Measurements from ENCODE around the gene MRPL36.
"Not testable (repeated sequence)": the region's sequence is repeated elsewhere in the genome, so short reads cannot be mapped to it uniquely, and the experiment has no call there.

The MRPL36 gene

DNA sequence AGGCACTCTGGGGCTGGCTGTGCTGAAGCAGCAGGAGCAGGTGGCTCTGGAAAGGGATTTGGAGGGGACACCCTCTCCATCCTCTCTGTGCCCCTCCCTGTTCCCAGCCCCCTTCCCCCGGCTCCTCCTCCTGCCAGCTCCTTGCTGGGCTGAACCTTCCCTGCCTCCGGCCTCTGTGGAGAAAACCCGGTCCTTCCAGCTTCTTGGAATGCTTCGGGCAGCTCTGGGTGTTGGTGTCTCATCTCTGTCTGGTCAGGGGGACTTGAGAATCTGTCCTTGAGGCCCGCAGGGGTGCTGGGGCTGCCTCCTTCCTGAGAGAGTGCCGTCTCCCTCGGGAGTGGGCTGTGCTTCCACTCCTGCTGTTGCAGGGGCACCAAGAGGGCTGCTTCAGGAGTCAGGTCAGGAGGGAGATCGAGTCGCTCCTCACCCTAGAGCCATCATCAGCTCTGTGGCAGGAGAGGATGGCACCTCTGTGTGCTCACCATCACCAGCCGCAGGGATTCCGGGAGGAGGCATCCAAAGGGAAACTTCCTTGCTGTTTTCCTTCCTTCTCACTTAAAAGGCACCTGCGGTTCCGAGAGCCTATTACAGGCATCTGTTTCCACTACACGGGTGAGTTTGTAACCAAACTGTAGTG lies 32.2 kb upstream of the MRPL36 start:
- no peak for DNase-seq

GRCh38 chr5:1831257-1831656 lies 31.6 kb upstream of the MRPL36 start:
- DNase-seq, result no peak

DNA sequence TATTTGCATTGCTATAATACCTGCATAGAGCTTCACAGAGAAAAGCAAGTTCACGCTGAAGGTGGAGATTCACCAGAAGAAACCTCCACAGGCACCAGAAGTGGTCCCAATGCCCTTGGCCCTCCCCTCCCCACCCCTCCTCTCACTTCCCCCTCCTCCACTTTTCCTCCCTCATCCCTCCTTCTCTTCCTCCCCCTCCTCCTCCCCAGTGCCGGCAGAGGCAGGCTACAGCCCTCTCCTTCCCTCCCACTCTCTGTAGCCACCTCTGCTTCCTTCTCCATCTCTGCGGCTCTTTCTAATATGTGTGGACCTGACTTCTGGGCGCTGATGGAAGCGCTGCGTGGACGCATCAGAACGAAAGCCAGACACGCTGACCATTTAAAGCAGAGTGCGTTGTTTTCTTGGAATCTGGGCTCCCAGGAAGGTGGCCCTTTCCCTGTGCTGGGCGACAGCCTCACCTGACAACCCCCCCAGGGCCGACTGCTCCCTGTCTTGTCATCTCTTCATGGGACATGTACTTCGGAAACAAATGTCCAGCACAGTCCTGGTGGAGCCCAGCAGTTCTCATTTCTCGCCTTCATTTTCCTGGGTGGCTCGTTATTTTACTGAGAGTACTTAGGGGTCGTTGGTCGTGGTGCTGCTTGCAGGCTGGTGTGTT lies 31.1 kb upstream of the MRPL36 start:
- no peak for DNase-seq

GRCh38 chr5:1827886-1828397 lies 28.3 kb upstream of the MRPL36 start:
- DNase-seq, result no peak

DNA sequence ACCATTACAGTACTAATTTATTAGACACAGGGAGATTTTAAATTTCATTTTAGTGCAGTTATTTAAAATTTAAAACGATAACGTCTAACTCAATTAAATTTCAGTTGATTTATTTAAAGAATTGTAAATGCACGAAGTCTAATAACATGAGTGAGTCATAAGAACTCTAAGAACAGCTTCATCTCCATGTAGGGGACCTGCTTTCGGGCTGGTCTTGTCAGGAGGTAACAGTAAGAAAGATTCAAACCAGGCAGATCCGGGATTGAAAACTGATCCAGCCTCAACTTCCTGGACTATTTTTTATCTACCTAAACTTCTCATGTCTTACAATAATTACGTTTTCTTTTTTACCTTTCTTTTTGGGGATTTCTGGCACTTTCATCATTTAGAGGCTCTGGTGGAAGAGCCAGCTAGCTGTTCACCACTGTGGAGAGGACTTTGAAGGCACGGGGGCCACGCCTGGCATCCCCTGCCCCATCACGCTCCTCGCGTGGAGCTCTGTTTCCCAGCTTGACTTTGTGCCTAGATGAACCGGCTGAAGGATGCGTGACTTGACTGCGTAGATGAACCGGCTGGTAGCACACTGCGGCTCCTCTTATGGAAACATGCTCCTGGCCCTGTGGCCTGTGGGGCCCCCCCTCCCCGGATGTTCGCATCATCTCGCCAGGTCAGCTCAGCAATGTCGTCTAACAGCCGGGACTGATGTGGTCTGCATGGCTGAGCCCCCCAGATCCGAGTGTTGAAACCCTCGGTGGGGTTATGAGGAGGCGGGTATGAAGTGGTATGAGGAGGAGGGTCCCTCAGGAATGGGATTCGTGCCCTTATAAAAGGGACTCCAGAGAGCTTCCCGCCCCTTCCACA lies 27.6 kb upstream of the MRPL36 start:
- DNase-seq, result no peak

DNA sequence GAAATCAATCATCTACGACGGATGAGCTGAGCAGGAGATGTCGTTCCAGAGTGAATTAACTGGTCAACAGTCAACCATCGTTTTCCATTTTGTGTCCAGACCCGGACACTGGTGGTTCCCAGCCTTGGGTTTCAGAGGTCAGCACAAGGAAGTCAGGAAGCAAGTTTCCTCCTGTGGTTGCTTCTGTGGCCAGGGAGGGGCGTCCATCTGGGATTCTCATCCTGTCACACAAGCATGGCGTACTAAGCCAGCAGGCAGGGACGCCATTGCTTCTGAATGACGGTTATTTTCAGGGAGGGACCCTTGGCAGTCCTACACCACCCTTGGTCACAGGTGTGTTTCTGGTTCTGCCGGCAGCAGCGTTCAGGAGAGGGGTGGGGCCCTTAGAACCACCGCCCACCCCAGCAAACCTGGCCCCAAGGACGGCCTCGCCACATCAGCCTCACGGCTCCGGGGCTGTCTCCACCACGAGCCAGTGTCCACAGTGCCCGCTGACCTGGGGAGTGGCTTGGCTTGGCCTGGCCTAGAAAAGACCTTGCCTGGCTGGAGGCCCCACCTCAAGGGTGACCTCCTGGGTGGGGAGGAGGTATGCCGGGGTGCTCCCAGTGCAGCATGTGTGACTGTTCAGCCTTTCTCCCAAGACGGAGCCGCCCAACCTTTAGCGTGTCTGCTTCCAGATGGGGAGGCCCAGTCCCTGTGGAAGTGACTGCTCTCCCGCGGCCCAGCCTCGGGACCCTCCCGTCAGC lies 26.8 kb upstream of the MRPL36 start:
- DNase-seq, result no peak

GRCh38 chr5:1824903-1825841 lies 25.5 kb upstream of the MRPL36 start:
- DNase-seq, result no peak

DNA sequence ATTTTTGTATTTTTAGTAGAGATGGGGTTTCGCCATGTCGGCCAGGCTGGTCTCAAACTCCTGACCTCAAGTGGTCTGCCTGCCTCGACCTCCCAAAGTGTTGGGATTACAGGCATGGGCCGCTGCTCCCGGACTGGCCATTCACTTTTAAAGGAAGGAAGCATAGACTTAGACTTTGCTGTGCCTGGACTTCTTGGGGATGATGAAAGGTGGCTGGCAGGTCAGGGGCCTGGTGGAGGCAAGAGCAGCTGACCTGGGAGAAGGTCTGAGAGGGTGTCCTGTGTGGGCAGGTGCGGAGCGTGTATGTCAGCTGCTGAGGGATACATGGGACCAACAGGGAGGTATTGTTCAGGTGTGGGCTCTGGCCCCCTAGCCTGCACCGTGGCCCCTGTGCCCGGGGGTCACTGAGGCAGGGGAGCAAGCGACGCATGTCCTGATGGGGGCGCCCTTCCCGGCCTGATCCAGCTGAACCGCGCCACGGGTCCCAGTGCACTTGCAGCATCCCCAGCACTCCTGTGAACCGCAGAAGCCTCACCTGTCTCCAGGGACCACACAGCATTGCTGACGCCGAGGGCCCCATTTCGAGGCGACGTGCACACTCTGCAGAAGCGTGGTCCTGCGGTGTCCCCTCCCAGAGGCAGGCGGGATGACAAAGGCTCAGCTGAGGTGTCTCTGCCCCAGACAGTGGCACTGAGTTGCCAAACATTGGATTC lies 24.6 kb upstream of the MRPL36 start:
- no peak for DNase-seq

- DNase-seq, result no peak
Measured at GRCh38 chr5:1823381-1824034, 23.9 kb upstream of the MRPL36 start.

DNA sequence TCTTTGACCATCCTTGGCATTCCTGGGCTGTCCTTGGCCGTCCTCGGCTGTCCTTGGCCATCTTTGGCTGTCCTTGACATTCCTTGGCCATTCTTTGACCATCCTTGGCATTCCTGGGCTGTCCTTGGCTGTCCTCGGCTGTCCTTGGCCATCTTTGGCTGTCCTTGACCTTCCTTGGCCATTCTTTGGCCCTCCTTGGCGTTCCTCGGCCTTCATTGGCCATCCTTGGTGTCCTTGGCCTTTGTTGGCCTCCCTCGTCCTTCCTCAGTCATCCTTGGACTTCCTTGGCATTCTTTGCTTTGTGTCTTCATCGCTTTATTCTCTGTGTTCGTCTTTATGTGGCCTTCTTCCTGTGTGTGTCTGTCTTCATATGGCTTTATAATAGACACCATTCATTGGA lies 22.2 kb upstream of the MRPL36 start:
- DNase-seq, result no peak

- DNase-seq, result no peak
Measured at GRCh38 chr5:1820926-1821325, 21.3 kb upstream of the MRPL36 start.

GRCh38 chr5:1820381-1820780 lies 20.7 kb upstream of the MRPL36 start:
- no peak for DNase-seq

GRCh38 chr5:1819458-1819857 lies 19.8 kb upstream of the MRPL36 start:
- DNase-seq, result no peak

DNA sequence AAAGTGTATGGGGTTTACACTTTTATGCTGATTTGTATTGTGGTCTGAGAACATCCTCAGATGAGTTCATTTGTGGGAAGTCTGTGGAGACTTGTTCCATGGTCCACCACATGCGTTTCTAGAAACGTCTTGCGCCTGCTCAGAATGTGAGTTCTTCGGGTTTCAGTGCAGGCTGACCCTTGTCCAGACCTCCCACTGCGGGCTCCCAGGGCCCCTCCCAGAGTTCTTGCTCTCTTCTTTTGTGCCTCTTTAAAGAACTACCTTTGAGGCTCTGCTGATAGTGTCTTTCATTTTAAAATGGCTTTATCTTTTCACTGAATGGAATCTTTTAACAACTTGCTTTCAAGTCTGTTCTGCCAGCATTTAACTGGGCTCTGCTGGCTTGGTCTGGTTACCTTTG lies 19.1 kb upstream of the MRPL36 start:
- no peak for DNase-seq

GRCh38 chr5:1817261-1818043 lies 17.8 kb upstream of the MRPL36 start:
- no peak for DNase-seq

DNA sequence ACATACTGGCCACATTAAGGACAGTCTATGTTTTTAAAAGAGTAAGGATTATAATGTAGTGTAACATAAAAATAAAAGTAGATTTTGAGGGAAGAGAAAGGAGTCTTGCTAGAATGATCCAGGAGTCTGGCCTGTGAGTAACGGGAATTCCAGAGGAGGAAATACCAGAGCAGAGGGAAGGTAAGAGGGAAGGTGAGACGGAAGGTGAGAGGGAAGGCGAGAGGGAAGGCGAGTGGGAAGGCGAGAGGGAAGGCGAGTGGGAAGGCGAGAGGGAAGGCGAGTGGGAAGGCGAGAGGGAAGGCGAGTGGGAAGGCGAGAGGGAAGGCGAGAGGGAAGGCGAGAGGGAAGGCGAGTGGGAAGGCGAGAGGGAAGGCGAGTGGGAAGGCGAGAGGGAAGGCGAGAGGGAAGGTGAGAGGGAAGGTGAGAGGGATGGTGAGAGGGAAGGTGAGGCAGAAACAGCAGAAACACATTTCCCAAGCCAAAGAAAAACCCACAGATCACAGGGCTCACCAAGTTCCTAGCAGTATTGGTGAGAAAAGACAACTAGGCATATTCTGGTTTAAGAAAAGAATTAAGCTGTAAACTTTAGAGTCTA lies 17.0 kb upstream of the MRPL36 start:
- DNase-seq, result not testable (repeated sequence)

DNA sequence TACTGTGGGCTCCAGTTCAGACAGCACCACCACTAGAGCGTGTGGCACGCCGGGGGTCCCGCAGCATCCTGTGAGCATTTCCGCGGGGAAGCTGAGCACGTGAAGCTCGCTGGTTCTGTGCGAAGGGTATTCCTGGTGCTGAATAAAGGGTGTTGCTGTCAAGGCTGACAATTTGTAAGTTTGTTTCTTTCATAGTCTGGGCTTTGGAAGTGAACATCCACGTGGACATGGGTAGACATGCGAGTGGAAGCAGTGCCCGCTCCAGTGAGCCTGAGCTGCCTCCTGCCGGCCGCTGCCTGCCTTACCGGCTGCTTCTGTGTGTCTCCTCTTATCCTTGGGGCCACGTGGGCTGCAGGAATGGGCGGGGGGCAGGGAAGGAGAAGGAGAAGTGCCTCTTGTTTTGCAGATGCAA lies 16.2 kb upstream of the MRPL36 start:
- no peak for DNase-seq

DNA sequence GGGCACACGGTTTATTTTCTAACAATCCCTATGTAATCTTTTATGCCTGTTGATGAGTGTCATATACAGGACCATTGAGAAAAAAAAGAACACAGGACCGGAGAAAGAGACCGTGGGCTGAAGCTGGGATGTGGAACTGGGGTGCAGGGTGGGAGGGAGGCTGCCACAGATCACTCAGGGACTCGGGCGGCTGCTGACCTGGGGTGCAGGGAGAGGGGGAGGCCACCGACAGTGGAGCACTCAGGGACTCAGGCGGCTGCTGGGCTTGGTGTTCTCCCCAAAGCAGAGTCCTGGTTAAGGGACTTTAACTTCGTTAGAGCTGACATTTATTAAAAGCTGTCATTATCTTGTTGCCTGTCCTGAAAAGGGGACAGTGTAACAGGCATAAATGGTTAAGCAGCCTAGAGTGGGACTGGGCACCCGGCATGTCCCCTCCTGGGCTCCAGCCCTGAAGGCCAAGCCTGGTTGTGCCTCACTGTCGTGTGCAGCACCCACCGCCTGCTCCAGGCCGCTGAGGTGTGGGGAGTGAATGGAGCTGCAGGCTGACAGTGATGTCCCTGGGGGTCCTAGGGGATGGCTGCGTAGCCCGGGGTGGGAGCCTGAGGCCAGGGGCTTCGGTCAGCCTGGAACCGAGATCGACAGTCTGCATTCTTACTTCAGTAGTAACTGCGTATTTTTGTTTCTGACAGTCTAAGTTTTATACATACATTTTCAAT lies 15.6 kb upstream of the MRPL36 start:
- DNase-seq, result no peak

Data from NK-92 treated with Interleukin-12 subunit alpha and Interleukin-12 subunit beta, amount 100 ng/mL, for 24 hours (cell line).